Esophagus squamous epithelium (tissue), 4 donors: ENCODE measurements around the gene PCBD1.

Source experiments
- POLR2A ChIP-seq, 4 donors: fragments of 450-650 bp; IDR thresholded peaks; one replicate each; pipeline ENCODE4 v1.6.1; 2017; ENCODE audit warnings: antibody characterized with exemption in 4 of 4, mild to moderate bottlenecking in 4 of 4, moderate library complexity in 3 of 4
- TF ChIP-seq, protein P1 (sequence below), 6 experiments: fragments of 450-650 bp in 4 of 6; fragments of 200-600 bp in 2 of 6; sonication (generic) in 2 of 6; IDR thresholded peaks; one replicate each; pipeline ENCODE4 v1.5.1; 2016 to 2019; ENCODE audit warnings: antibody characterized with exemption in 6 of 6, mild to moderate bottlenecking in 4 of 6, moderate library complexity in 4 of 6

DNA sequence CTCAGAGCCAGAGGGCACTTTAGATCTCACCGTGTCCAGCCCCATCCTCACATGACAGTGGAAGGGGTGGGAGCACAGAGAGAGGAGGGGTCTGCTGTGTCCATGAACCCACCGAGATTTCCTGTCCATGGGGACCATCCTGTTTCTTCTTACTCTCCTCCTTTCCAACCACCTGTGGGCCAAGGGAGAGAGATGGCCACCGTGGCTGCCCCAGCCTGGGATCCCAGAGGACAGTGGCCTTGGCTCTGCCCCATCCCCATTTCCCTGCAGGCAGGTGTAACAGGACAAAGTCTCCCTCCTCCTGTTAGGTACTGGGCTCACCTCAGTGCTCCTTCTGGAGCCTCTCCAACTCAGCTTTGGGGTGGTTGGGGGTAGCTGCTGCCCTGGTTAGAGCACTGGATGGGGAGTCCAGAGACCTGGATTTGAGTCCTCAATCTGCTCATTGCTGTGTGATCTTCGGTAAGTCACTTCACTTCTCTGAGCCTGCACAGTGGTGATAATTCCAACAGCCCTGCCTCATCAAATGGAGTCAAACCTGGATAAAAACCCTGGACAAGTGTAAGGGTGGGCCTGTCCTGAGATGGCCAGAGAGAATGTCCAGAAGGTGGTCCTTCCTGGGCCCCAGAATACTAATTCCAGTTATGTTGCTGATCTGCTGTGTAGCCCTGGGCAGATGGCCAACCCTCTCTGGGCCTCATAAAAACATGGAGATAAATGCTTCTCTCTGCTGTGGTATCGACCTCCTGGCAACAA lies 17.8 kb upstream of the PCBD1 start:
- TF ChIP-seq, protein P1, sequence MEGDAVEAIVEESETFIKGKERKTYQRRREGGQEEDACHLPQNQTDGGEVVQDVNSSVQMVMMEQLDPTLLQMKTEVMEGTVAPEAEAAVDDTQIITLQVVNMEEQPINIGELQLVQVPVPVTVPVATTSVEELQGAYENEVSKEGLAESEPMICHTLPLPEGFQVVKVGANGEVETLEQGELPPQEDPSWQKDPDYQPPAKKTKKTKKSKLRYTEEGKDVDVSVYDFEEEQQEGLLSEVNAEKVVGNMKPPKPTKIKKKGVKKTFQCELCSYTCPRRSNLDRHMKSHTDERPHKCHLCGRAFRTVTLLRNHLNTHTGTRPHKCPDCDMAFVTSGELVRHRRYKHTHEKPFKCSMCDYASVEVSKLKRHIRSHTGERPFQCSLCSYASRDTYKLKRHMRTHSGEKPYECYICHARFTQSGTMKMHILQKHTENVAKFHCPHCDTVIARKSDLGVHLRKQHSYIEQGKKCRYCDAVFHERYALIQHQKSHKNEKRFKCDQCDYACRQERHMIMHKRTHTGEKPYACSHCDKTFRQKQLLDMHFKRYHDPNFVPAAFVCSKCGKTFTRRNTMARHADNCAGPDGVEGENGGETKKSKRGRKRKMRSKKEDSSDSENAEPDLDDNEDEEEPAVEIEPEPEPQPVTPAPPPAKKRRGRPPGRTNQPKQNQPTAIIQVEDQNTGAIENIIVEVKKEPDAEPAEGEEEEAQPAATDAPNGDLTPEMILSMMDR (IDR thresholded peaks at IDR 0.05) = no peak
- TF ChIP-seq POLR2A (IDR thresholded peaks at IDR 0.05) = no peak
